GM18511 (cell line): ENCODE measurements around the gene LAMA2.
A peak's percentile ranks its signal among the peaks of the same experiment; 100 is the strongest.

Experiments
- ATAC-seq: cut with Tn5 transposase; IDR thresholded peaks from one replicate; pipeline ENCODE4 v1.9.1; 2021; ENCODE audit warnings: mild to moderate bottlenecking, moderate library complexity; ENCODE audit not compliant: unreplicated experiment

Gene LAMA2

GRCh38 chr6:129350278-129350677, 467.3 kb downstream of the LAMA2 start:
- ATAC-seq = no peak

- ATAC-seq = no peak
These were observed 468.9 kb downstream of the LAMA2 start for GRCh38 chr6:129351807-129352206.

DNA sequence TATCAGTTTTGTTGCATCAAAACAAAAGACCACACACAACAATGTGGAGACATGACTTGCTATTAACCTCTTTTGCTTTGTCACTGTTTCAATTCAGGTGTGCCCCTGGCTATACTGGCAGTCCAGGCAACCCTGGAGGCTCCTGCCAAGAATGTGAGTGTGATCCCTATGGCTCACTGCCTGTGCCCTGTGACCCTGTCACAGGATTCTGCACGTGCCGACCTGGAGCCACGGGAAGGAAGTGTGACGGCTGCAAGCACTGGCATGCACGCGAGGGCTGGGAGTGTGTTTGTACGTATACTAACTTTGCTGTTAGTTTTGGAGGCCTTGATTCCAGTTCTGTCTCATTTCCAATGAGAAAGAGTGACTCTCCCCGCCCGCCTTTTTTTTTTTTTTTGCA, 470.1 kb downstream of the LAMA2 start:
- no peak for ATAC-seq

GRCh38 chr6:129356129-129356528, 473.2 kb downstream of the LAMA2 start:
- ATAC-seq = no peak

DNA sequence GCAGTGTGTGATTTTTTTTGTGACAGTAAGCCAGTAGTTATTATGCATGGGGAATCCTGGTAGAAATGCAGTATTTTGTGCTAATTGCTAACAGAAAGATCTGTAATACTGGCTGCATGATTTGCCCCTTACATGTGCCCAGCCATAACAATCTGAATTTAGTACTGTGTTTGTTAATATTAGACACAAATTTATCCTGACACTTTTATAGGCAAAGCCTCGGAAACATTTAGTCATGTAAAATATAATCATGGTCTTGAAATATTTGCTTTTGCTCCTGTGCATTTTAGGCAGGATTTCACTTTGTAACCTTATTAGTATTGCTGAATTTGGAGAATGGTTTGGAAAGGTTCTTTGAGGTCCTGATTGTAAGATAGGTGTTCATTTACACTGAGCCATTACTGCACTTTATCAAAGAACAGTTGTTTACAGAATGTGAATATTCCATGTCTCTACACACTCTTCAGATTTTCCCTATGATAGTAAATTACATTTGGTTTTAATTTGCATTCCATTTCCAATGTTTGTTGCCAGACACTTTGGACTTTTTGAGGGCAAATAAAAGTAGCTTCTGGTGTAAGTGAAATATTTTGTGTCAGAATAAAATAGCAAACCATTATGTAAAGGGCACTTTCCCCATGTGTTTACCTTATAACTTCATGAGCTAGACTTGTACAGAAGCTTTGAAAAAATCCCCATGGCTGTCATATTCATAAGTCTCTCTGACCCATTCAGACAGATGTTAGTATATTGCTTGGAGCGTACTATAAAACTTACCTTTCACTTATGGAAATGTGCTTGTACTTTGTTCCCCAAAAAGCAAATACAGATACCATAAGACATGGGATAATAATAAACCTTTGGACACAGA, 477.1 kb downstream of the LAMA2 start:
- ATAC-seq = no peak

DNA sequence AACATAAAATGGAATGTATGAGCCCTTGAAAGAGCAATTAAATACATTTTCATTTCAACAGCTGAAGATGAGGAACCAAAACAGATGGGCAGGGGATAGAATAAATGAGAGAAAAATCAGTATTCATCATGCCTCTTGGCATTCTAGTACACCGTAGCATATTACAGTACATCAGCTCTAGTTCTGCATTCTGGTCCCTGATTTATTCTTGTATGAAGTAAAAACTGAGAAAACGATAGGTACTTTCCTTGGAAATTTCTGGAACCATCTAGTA, 477.7 kb downstream of the LAMA2 start:
- no peak for ATAC-seq

- ATAC-seq = no peak
These were observed 481.1 kb downstream of the LAMA2 start for GRCh38 chr6:129364037-129364436.

DNA sequence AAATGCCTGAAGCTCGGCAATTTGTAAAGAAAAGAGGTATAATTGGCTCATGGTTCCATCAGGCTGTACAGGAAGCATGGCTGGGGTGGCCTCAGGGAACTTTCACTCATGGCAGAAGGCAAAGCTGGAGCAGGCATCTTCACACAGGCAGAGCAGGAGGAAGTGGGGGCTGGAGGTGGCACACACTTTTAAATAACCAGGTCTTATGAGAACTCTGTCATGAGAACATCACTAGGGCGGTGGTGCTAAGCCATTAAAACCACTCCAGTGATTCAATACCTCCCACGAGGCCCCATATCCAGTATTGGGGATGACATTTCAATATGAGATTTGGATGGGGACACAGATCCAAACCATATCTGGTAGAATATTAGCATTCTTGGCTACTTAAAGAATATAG, 481.8 kb downstream of the LAMA2 start:
- no peak for ATAC-seq

DNA sequence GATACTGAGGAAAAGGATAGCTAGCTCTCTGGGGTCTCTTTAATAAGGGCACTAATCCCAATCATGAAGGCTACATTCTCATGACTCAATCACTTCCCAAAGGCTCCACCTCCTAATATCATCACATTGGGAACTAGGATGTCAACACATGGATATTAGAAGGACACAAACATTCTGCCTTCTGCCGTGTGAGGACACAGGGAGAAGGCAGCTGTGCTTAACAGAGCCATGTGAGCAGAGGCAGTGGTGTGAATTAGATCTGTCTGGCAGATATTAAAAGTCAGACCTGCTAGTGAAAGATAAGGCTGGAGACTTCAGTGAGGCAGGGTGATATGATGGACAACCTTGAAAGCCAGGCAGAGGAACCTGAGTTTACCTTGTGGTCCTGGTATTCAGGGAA, 485.1 kb downstream of the LAMA2 start:
- no peak for ATAC-seq

DNA sequence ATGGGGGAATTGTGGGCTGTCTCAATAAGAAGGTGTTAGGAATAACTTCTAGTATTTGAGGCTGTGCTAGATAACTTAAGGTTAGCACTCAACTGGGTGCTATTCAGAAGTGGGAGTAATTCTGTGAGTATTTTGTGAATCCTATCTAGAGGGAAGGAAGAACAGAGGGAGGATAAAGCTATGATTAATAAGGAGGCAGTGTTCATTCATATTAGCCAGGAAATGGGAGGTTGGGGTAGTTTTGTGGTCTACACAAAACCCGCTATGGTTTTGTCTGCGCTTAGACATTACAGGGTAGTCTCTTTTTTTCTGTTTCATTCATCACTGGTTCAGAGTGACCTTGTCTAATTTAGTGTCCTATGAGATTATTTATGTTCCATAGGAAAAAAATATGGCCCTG, 486.0 kb downstream of the LAMA2 start:
- no peak for ATAC-seq

DNA sequence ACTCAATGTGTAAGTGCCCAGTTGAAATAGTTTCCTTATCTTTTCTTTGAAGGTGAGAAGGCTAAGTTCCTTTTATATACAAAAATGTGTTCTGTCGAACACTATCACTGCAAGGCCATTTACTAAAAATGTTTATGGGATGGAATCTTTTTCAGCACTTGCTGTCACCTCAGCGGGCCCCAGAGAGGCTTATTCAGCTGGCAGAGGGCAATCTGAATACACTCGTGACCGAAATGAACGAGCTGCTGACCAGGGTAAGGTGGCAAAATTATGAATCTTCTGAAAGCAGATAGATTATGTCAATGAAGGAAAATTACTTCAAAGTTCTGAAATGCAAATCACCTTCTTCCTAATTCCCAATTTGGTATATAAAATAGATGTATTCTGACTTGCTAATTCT, 486.8 kb downstream of the LAMA2 start:
- ATAC-seq = no peak

- peak; percentile 81 for ATAC-seq
These were observed 487.5 kb downstream of the LAMA2 start for GRCh38 chr6:129370268-129370916.

- no peak for ATAC-seq
These were observed 498.9 kb downstream of the LAMA2 start for GRCh38 chr6:129381885-129382284.

DNA sequence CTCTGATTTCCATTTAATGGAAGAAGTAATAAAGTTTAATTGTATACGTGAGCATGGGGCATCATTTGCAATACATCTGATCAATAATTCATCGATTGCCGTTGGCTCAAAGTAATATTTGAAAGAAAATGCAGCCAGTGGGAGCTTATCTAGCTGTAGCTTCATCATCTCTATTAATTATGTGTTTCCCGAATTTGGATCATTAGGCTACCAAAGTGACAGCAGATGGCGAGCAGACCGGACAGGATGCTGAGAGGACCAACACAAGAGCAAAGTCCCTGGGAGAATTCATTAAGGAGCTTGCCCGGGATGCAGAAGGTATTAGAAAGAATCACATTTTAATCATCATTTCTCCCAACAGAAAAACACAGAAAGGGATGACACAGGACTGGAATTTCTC, 500.0 kb downstream of the LAMA2 start:
- no peak for ATAC-seq

DNA sequence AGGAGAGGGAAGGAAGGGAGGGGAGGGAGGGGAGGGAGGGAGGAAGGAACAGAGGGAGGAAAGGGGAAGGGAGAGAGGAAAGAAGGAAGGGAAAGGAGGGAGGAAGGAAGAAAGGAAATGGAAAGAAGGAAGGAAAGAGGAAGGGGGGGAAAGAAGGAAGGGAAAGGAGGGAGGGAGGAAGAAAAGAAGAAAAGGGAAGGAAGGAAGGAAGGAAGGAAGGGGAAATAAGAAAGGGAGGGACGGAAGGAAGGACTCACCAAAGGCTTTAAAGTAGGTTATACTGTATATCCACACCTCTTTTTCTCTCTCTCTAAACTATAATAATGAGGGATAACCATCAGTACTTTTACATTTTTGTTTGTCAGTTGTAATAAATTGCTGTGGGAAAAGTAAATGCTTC, 502.2 kb downstream of the LAMA2 start:
- ATAC-seq = no peak

GRCh38 chr6:129390900-129391299, 508.0 kb downstream of the LAMA2 start:
- no peak for ATAC-seq

DNA sequence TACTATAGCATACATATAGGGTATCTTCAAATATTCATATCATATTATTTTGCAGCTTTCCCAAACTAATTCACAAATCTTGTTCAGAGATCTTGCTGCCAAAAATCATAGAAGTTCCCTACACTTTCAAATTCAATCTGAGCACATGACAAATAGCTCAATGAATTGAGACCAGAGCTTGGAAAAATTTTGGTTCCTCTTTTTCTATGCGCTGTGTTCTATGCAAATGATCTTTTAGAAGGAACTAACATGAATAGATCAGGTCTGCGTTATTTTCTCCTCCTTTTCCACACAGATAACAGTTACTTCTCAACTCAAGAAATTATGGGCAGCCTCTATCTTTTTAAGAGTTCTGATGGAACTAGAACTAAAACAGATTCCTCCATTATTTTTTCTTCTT, 510.7 kb downstream of the LAMA2 start:
- ATAC-seq = peak; percentile 73

DNA sequence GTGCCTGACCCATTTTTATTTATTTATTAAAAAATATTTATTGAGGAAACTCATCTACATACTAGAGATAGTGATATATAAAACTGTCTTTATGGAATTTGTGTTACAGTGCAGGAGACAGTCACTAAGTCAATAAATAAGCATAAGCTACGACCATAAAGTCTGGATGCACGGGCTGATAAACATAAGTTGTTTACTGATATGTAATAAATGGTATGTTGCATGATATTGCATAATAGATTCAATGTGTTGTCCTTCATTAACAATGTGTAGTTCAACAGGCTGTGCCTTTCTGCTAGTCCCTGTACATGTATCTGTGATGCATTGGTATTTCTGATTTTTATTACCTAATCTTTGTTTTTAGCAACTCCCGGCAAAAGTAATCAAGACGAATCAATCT, 515.8 kb downstream of the LAMA2 start:
- ATAC-seq = no peak

GRCh38 chr6:129402244-129402643, 519.3 kb downstream of the LAMA2 start:
- ATAC-seq = no peak

DNA sequence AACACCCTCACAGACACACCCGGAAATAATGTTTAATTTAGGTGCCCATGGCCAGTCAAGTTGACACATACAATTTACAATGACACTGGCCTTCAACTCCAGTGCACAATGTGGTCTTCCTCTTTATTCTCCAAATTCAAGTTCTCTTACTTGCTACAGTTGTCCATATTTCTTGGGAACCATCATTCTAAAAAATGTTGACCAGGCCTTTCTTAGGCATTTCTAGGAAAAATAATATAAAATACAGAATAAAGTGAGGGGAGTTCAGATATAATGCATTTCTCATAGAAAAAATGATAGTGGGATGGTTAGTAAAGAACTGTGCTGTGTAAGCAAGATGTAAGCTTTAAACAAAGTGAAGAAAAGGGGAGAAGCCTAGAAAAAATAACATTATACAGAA, 528.2 kb downstream of the LAMA2 start:
- ATAC-seq = no peak

GRCh38 chr6:129416337-129416990, 533.5 kb downstream of the LAMA2 start:
- no peak for ATAC-seq

- no peak for ATAC-seq
These were observed 534.6 kb downstream of the LAMA2 start for GRCh38 chr6:129417416-129418086.
